Natural killer cell (primary cell): ENCODE measurements around the gene SCYL2. TPM values are rescaled to one million over a fixed set of nuclear protein-coding genes. Genes with fewer than 3 reads are reported as not detected.
"Not testable (repeated sequence)": the region's sequence is repeated elsewhere in the genome, so short reads cannot be mapped to it uniquely, and the experiment has no call there.

Experiments
- ATAC-seq, 3 donors: fragments of 150-1000 bp in 2 of 3; fragments of 200-7000 bp in 1 of 3; cut with Tn5 transposase; 1 replicate in 1 of 3; 2 replicates in 2 of 3; pipeline ENCODE4 v1.10.0; 2021; ENCODE audit warnings: mild to moderate bottlenecking in 2 of 3, moderate library complexity in 2 of 3
- DNase-seq, 2 donors: peaks; one replicate each; pipeline versions ENCODE4 v3.0.0 to v3.0.0-alpha.2; 2013 to 2021; ENCODE audit warnings: mixed read lengths in 1 of 2
- H3K27ac ChIP-seq: one replicate; pipeline ENCODE4 v1.5.1; 2013; ENCODE audit warnings: mild to moderate bottlenecking, low read length
- H3K27me3 ChIP-seq: one replicate; pipeline ENCODE4 v1.6.1; 2013; ENCODE audit warnings: low read length; ENCODE audit not compliant: control insufficient read depth, insufficient read depth
- H3K36me3 ChIP-seq: one replicate; pipeline ENCODE4 v1.6.1; 2013; ENCODE audit warnings: low read length; ENCODE audit not compliant: control insufficient read depth, insufficient read depth
- H3K4me1 ChIP-seq: one replicate; pipeline ENCODE4 v1.6.1; 2013; ENCODE audit warnings: low read length; ENCODE audit not compliant: control insufficient read depth, insufficient read depth
- H3K4me3 ChIP-seq: one replicate; pipeline ENCODE4 v1.5.1; 2013; ENCODE audit warnings: low read length
- H3K9me3 ChIP-seq: one replicate; pipeline ENCODE4 v1.6.1; 2013; ENCODE audit warnings: low read length; ENCODE audit not compliant: control insufficient read depth, insufficient read depth
- H3K27ac Mint-ChIP-seq, 2 donors: one replicate each; pipeline ENCODE4 v1.8.0; 2022; ENCODE audit warnings: mild to moderate bottlenecking in 2 of 2, mixed read lengths in 2 of 2, moderate library complexity in 1 of 2
- H3K27me3 Mint-ChIP-seq, 2 donors: one replicate each; pipeline ENCODE4 v1.8.0; 2022; ENCODE audit warnings: low read depth in 2 of 2, mixed read lengths in 2 of 2
- H3K36me3 Mint-ChIP-seq: one replicate; pipeline ENCODE4 v1.8.0; 2022; ENCODE audit warnings: mixed read lengths
- H3K4me1 Mint-ChIP-seq, 2 donors: one replicate each; pipeline ENCODE4 v1.8.0; 2022; ENCODE audit warnings: mixed read lengths in 2 of 2
- H3K4me3 Mint-ChIP-seq: one replicate; pipeline ENCODE4 v1.8.0; 2022; ENCODE audit warnings: mild to moderate bottlenecking, moderate library complexity, mixed read lengths
- H3K9me3 Mint-ChIP-seq, 2 donors: one replicate each; pipeline ENCODE4 v1.8.0; 2022; ENCODE audit warnings: mixed read lengths in 2 of 2
- CTCF ChIP-seq: fragments of 200-600 bp; IDR thresholded peaks from one replicate; pipeline ENCODE4 v1.8.0; 2022; ENCODE audit warnings: antibody characterized with exemption
- WGBS: methylation state at CpG from one replicate; pipeline ENCODE4 v1.1.7; 2013; ENCODE audit warnings: missing lambda C conversion rate; ENCODE audit not compliant: insufficient coverage; 5-methylcytosine and 5-hydroxymethylcytosine counted together
- intact Hi-C: fragments of 100-400 bp; cut with micrococcal nuclease; formaldehyde crosslinking; loops from one replicate; pipeline ENCODE4 v1.14.2; 2022
- total RNA-seq, 4 donors: library from RNA; stranded (reverse); fragments of 120-200 nt in 1 of 4; gene quantifications; one replicate each; pipeline versions ENCODE4 v1.2.3 to v1.2.4, GENCODE V29; 2013 to 2022

The SCYL2 gene
- total RNA-seq, 3 donors from 2014 or later (not counting 1 experiment from before 2014, with no cell fraction given) = 48.7 to 61.0 (median 56.1) TPM

GRCh38 chr12:100289038-100289437 is 22.1 kb downstream of the SCYL2 start:
- ATAC-seq (no peak), DNase-seq (no peak)
- Mint-ChIP-seq H3K9me3 (no peaks in the 10 kb centered on the region), H3K4me3 (no peak overlapping the region), H3K27me3 (no peaks in the 10 kb centered on the region), H3K27ac (no peak overlapping the region), H3K4me1 (peaks cover 0 to 10% of the 10 kb centered on the region in 2 donors), H3K36me3 (peaks cover 8% of the 10 kb centered on the region)
- Histone ChIP-seq H3K4me1 (no peaks in the 10 kb centered on the region), H3K27me3 (no peaks in the 10 kb centered on the region), H3K4me3 (no peak overlapping the region), H3K9me3 (no peaks in the 10 kb centered on the region), H3K27ac (no peak overlapping the region), H3K36me3 (peaks cover 18% of the 10 kb centered on the region)
- 99% methylated on average over 5 of the region's 5 CpGs for WGBS
- no peak for TF ChIP-seq CTCF
- intact Hi-C loops = no loop called here

DNA sequence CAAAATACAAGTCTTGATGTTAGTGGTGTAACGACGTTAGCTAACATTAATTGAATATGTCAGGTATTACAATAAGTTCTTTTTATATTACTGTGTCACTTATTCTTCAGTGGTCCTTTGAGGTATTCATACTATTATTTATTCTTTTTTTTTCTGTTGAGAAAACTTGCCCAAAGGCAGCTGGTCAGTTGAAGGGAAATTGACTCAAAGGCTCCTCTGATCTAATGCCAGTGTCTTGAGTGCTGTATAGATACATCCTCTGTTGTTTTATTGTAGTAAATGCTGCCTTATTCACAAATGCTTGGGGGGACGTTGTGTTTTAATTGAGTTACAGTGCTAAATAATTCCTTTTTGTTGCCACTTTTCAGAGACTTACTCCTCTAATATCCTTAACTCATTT is 23.0 kb downstream of the SCYL2 start:
- peaks cover 12% of the 10 kb centered on the region for H3K36me3 ChIP-seq
- Mint-ChIP-seq H3K9me3 (no peaks in the 10 kb centered on the region), H3K27ac (no peak overlapping the region), H3K4me1 (peaks cover 0 to 9% of the 10 kb centered on the region in 2 donors), H3K27me3 (no peaks in the 10 kb centered on the region), H3K4me3 (no peak overlapping the region), H3K36me3 (peaks cover 8% of the 10 kb centered on the region)
- no peak overlapping the region for H3K4me3 ChIP-seq
- intact Hi-C loops = no loop called here
- DNase-seq (no peak), ATAC-seq (no peak)
- H3K9me3 ChIP-seq = no peaks in the 10 kb centered on the region
- 100% methylated on average over 1 of the region's 3 CpGs for WGBS
- no peak overlapping the region for H3K27ac ChIP-seq
- H3K4me1 ChIP-seq = no peaks in the 10 kb centered on the region
- no peak for TF ChIP-seq CTCF
- no peaks in the 10 kb centered on the region for H3K27me3 ChIP-seq

GRCh38 chr12:100293017-100293416 is 26.0 kb downstream of the SCYL2 start:
- Histone ChIP-seq H3K4me1 (no peaks in the 10 kb centered on the region), H3K27me3 (no peaks in the 10 kb centered on the region), H3K27ac (no peak overlapping the region), H3K9me3 (no peaks in the 10 kb centered on the region), H3K36me3 (peaks cover 11% of the 10 kb centered on the region), H3K4me3 (no peak overlapping the region)
- H3K27ac Mint-ChIP-seq = no peak overlapping the region
- H3K9me3 Mint-ChIP-seq = no peaks in the 10 kb centered on the region
- WGBS = 100% methylated on average over 1 of the region's 1 CpG
- intact Hi-C loops = no loop called here
- H3K4me1 Mint-ChIP-seq = peaks cover 0 to 5% of the 10 kb centered on the region in 2 donors
- no peak overlapping the region for H3K4me3 Mint-ChIP-seq
- ATAC-seq (no peak), DNase-seq (no peak)
- no peak for TF ChIP-seq CTCF
- peaks cover 8% of the 10 kb centered on the region for H3K36me3 Mint-ChIP-seq
- no peaks in the 10 kb centered on the region for H3K27me3 Mint-ChIP-seq

DNA sequence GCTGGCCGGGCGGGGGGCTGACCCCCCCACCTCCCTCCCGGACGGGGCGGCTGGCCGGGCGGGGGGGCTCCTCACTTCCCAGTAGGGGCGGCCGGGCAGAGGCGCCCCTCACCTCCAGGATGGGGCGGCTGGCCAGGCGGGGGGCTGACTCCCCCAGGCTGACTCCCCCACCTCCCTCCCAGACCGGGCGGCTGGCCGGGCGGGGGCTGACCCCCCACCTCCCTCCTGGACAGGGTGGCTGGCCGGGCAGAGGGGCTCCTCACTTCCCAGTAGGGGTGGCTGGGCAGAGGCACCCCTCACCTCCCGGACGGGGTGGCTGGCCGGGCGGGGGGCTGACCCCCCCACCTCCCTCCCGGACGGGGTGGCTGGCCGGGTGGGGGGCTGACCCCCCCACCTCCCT is 27.4 kb downstream of the SCYL2 start:
- H3K27ac Mint-ChIP-seq, intact Hi-C loops, H3K4me3 Mint-ChIP-seq, H3K9me3 Mint-ChIP-seq, H3K27ac ChIP-seq, H3K36me3 Mint-ChIP-seq, ATAC-seq, H3K27me3 Mint-ChIP-seq, H3K4me1 Mint-ChIP-seq, H3K4me3 ChIP-seq, H3K27me3 ChIP-seq, H3K9me3 ChIP-seq, DNase-seq, H3K4me1 ChIP-seq: not testable (repeated sequence)
- 83% methylated on average over 1 of the region's 24 CpGs for WGBS
- H3K36me3 ChIP-seq = peaks cover 14% of the 10 kb centered on the region
